ENCODE data around the gene IGSF21. TPM values are rescaled to one million over a fixed set of nuclear protein-coding genes. Genes with fewer than 3 reads are reported as not detected.

Gene IGSF21
- polyA plus RNA-seq, 1 of the 3 experiments (the other 2 are of a cell fraction), result not detected

DNA sequence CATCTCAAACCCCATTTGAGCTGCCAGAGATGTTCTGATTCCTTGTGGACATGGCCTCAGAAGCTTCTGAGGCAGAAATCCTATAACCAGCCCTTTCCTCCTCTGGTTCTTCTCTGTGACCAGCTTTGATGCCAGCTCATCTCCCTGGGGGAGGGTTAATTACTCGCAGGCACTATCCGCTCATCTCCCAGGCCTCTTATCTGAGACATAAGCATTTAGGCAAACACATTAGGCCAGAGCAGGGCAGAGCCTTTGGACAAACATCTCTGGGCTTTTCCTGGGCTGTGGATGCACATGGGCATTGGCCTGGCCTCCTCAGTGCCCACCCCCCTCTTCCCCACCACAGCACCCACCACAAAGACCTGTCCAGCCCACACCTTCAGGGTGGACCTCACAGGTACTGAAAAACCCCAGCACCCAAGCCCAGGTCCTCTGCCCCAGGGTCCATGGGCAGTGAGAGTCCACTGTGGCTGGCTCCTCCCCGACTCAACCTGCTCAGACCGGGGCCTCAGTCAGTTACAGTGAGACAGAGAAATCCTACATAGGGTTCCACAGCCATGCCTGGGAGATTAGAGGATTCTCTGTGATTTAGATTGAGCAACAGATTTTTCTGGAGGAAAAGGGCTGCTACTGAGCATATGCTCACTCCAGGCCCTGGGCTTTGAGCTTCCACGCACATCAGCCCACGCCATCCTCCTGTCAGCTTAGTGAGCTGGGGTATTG is 26.9 kb downstream of the IGSF21 start (continued):
- TF ChIP-seq TCF12 (IDR thresholded peaks at IDR 0.05), result peak; percentile 46; the same call in 1 of the 2 replicates
- TF ChIP-seq, protein P1, sequence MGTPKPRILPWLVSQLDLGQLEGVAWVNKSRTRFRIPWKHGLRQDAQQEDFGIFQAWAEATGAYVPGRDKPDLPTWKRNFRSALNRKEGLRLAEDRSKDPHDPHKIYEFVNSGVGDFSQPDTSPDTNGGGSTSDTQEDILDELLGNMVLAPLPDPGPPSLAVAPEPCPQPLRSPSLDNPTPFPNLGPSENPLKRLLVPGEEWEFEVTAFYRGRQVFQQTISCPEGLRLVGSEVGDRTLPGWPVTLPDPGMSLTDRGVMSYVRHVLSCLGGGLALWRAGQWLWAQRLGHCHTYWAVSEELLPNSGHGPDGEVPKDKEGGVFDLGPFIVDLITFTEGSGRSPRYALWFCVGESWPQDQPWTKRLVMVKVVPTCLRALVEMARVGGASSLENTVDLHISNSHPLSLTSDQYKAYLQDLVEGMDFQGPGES (IDR thresholded peaks at IDR 0.05; ENCODE audit: low read depth, low read length), result no peak
- no peak for TF ChIP-seq RFX5 (IDR thresholded peaks at IDR 0.05; ENCODE audit: low read length)
- peak; percentile 100 for TF ChIP-seq GATA2 (CRISPR knock-in tag; IDR thresholded peaks at IDR 0.05)
- TF ChIP-seq, protein P2, sequence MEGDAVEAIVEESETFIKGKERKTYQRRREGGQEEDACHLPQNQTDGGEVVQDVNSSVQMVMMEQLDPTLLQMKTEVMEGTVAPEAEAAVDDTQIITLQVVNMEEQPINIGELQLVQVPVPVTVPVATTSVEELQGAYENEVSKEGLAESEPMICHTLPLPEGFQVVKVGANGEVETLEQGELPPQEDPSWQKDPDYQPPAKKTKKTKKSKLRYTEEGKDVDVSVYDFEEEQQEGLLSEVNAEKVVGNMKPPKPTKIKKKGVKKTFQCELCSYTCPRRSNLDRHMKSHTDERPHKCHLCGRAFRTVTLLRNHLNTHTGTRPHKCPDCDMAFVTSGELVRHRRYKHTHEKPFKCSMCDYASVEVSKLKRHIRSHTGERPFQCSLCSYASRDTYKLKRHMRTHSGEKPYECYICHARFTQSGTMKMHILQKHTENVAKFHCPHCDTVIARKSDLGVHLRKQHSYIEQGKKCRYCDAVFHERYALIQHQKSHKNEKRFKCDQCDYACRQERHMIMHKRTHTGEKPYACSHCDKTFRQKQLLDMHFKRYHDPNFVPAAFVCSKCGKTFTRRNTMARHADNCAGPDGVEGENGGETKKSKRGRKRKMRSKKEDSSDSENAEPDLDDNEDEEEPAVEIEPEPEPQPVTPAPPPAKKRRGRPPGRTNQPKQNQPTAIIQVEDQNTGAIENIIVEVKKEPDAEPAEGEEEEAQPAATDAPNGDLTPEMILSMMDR (IDR thresholded peaks at IDR 0.05), result no peak
- TF ChIP-seq, protein P3, sequence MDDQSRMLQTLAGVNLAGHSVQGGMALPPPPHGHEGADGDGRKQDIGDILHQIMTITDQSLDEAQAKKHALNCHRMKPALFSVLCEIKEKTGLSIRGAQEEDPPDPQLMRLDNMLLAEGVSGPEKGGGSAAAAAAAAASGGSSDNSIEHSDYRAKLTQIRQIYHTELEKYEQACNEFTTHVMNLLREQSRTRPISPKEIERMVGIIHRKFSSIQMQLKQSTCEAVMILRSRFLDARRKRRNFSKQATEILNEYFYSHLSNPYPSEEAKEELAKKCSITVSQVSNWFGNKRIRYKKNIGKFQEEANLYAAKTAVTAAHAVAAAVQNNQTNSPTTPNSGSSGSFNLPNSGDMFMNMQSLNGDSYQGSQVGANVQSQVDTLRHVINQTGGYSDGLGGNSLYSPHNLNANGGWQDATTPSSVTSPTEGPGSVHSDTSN (IDR thresholded peaks at IDR 0.05), result no peak

DNA sequence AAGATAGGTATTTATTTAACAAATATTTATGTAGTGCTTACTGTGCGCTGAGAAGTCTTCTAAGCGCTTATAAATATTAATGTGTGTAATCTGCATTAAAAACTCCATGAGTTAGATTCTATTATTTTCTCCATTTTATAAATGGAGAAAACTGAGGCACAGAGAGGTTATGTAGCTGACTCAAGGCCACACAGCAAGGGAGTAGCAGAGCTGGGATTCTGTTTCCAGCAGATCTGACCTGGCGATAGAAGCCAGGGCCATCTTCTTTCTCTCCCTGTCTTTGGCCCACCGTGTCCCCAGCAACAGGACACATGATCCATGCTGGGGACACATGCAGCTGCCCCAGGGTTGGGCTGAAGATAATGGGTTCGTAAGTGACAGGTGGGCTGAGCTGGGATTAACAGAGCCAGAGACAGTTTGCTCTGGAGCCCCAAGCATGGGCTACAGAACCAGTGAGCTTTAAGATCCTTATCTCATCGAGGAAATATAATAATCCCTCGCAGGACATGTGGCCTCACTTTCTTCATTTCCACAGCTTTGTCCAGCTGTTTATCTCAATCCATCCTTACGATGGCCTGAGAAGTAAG is 30.3 kb downstream of the IGSF21 start:
- POLR2A ChIA-PET, result interaction anchor here (1.0 to 1.7 kb wide), 3 partner anchors 11 to 204 kb away, joined by 3 to 6 read pairs (median 5); no protein-coding TSS in a partner anchor
- Histone ChIP-seq H3F3A (replicated peaks; ENCODE audit: insufficient read depth) (no peaks in the 10 kb centered on the region), H3K36me3 (replicated peaks in 1 of 2; ENCODE audit: control insufficient read depth in 1 of 2, insufficient read depth in 2 of 2, low read length in 1 of 2) (no peaks in the 10 kb centered on the region), H3K79me2 (ENCODE audit: insufficient read depth) (no peaks in the 10 kb centered on the region), H3K9ac (no peak overlapping the region), H3K27ac (ENCODE audit: low read depth in 2 of 2, low read length in 1 of 2) (peak overlapping the region in 1 of 2 experiments; percentile 92; a peak in 2 of 4 replicates), H3K9me2 (no peaks in the 10 kb centered on the region), H2AFZ (ENCODE audit: low read depth) (no peak overlapping the region), H4K20me1 (ENCODE audit: insufficient read depth) (no peaks in the 10 kb centered on the region), H3K4me2 (no peak overlapping the region), H3K4me1 (ENCODE audit: control insufficient read depth in 1 of 2, insufficient read depth in 2 of 2, low read depth in 1 of 2, low read length in 1 of 2) (peaks cover 0 to 70% of the 10 kb centered on the region in 2 experiments; a peak in 2 of 4 replicates), H3K9me3 (no peaks in the 10 kb centered on the region), H3K4me3 (ENCODE audit: low read depth in 2 of 2, low read length in 1 of 2) (no peak overlapping the region), H3K27me3 (ENCODE audit: insufficient read depth) (no peaks in the 10 kb centered on the region)
- CTCF ChIA-PET, result interaction anchor here (0.9 to 3.5 kb wide), 5 partner anchors 11 to 116 kb away, joined by 3 to 19 read pairs (median 4); no protein-coding TSS in a partner anchor
- WGBS (ENCODE audit: low lambda C conversion rate), result 26% methylated on average over 8 of the region's 8 CpGs
- DNase-seq, result peak; percentile 69
- TF ChIP-seq POLR2AphosphoS5 (IDR thresholded peaks at IDR 0.05; ENCODE audit: low read depth, low read length) (no peak), MEF2A (IDR thresholded peaks at IDR 0.05; ENCODE audit: borderline replicate concordance, low read depth) (no peak), GATA2 (CRISPR knock-in tag; IDR thresholded peaks at IDR 0.05) (peak; percentile 97), CHD2 (IDR thresholded peaks at IDR 0.05; ENCODE audit: low read length, partially characterized antibody) (peak; percentile 80), FOSL2 (IDR thresholded peaks at IDR 0.05; ENCODE audit: borderline replicate concordance, low read depth) (no peak), RFX5 (IDR thresholded peaks at IDR 0.05; ENCODE audit: low read length) (peak; percentile 74), TCF12 (IDR thresholded peaks at IDR 0.05) (peak; percentile 18; the same call in 1 of the 2 replicates), TAF1 (IDR thresholded peaks at IDR 0.05; ENCODE audit: borderline replicate concordance, low read depth, low read length) (no peak), TEAD4 (IDR thresholded peaks at IDR 0.05; ENCODE audit: borderline replicate concordance, insufficient read depth) (no peak), RAD21 (IDR thresholded peaks at IDR 0.05; ENCODE audit: low read length) (peak; percentile 28), SMC3 (IDR thresholded peaks at IDR 0.05; ENCODE audit: low read depth, low read length) (no peak), GABPA (IDR thresholded peaks at IDR 0.05; ENCODE audit: low read depth) (no peak), EZH2phosphoT487 (IDR thresholded peaks at IDR 0.05; ENCODE audit: borderline replicate concordance, low read depth) (no peak), JUND (IDR thresholded peaks at IDR 0.05) (no peak)
- TF ChIP-seq, protein P2 (IDR thresholded peaks at IDR 0.05), result no peak
- TF ChIP-seq, protein P4, sequence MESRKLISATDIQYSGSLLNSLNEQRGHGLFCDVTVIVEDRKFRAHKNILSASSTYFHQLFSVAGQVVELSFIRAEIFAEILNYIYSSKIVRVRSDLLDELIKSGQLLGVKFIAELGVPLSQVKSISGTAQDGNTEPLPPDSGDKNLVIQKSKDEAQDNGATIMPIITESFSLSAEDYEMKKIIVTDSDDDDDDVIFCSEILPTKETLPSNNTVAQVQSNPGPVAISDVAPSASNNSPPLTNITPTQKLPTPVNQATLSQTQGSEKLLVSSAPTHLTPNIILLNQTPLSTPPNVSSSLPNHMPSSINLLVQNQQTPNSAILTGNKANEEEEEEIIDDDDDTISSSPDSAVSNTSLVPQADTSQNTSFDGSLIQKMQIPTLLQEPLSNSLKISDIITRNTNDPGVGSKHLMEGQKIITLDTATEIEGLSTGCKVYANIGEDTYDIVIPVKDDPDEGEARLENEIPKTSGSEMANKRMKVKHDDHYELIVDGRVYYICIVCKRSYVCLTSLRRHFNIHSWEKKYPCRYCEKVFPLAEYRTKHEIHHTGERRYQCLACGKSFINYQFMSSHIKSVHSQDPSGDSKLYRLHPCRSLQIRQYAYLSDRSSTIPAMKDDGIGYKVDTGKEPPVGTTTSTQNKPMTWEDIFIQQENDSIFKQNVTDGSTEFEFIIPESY (IDR thresholded peaks at IDR 0.05; ENCODE audit: borderline replicate concordance, low read depth), result no peak
- TF ChIP-seq, protein P3 (IDR thresholded peaks at IDR 0.05), result no peak
